Mesothelial cell of epicardium (in vitro differentiated cells): ENCODE results near the gene TBXAS1. TPM values are rescaled to one million over a fixed set of nuclear protein-coding genes. Genes with fewer than 3 reads are reported as not detected.

ENCODE experiments used
- DNase-seq, 2 experiments: peaks; one replicate each; pipeline ENCODE4 v3.0.0; 2021; ENCODE audit warnings: low spot score in 2 of 2; ENCODE audit not compliant: unreplicated experiment in 2 of 2
- H3K27ac Mint-ChIP-seq: 2 replicates; pipeline ENCODE4 v1.8.0; 2021; ENCODE audit warnings: mixed read lengths
- H3K27me3 Mint-ChIP-seq: 2 replicates; pipeline ENCODE4 v1.8.0; 2021; ENCODE audit warnings: low read depth, mixed read lengths
- H3K36me3 Mint-ChIP-seq: 2 replicates; pipeline ENCODE4 v1.8.0; 2021; ENCODE audit warnings: mixed read lengths
- H3K4me1 Mint-ChIP-seq: 2 replicates; pipeline ENCODE4 v1.8.0; 2021; ENCODE audit warnings: mixed read lengths
- H3K4me3 Mint-ChIP-seq: 2 replicates; pipeline ENCODE4 v1.8.0; 2021; ENCODE audit warnings: mild to moderate bottlenecking, moderate library complexity, mixed read lengths
- H3K9me3 Mint-ChIP-seq: 2 replicates; pipeline ENCODE4 v1.8.0; 2021; ENCODE audit warnings: mixed read lengths
- total RNA-seq: library from RNA; stranded (reverse); gene quantifications from 3 replicates; pipeline ENCODE4 v1.2.1, GENCODE V29; 2021
- TF ChIP-seq, protein P1 (sequence below): fragments of 200-600 bp; sonication (generic); IDR thresholded peaks from one replicate; pipeline ENCODE4 v1.5.0; 2021; ENCODE audit warnings: antibody characterized with exemption; ENCODE audit not compliant: unreplicated experiment

Gene TBXAS1
- total RNA-seq, 1 donor from 2014 or later, result 3.1 TPM

DNA sequence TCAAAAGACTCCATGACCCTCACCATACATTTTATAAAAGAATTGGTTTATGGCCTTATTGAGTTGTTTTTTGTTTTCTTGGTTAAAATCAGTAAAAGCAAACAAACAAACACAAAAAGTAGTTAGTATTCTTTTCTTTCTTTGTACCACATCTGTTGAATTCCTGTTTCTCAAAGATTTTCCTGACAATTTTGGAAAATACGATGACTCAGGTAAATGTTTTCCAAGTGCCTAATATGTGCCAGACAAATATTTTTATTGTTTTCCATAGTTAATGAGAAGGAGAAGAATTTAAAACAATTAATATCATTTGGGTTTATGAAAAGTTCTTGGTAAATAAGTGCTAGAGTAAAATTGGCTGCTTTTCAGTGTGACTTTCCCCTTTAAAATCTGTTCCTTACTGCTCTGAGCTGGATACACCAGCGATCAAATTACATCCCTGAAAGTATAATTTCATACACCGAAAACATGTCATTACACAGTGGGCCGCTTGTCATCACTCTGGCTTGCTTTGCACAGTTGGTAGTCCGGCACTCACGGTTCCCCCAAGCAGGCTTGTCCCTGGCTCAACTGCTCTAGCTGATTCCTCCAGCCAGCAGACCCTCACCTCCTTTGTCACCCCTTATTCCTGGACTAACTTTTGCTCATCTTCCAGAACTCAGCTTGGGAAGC is 80.5 kb downstream of the TBXAS1 start:
- no peak overlapping the region for H3K4me3 Mint-ChIP-seq

DNA sequence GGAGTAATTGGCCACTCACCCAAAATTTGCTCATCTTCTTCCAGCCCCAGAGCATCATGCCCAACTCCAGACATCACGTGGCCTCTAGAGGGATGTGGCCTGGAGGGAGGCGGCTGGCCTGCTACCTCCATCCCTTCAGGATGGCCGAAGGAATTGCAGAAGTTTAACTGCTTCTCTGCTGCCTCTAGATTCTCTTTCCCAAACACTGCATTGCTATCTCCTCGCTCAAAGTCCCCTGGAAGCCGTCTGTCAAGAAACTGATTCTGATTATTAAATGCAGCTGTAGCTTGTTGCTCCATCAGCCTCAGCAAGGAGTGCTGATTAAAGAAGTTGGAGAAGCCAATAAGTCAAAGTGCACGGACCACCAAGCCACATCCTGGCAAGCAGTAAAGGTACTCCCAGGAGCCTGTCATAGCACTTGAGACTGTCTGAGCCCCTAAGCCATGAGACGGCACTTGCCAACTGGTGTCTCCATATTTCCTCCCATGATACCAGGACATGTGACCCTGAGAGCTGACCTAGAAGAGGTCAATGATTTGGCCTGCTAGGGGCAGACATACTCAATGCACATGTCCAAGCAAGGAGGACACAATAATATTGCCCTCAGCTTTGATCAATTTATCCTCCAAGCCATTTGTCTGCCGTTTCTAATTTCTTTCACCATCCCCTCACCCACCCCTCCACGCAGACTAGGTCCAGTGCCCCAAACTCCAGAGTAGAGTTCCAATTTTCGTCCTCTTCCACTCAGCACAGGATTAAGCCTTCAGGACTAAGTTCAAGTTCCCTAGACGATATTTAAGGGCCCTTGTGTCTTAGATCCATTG is 84.2 kb downstream of the TBXAS1 start:
- DNase-seq, result no peak
- Mint-ChIP-seq H3K36me3 (no peaks in the 10 kb centered on the region), H3K27me3 (peaks cover 8% of the 10 kb centered on the region), H3K4me1 (peaks cover 16% of the 10 kb centered on the region), H3K27ac (peak overlapping the region; percentile 45), H3K9me3 (no peaks in the 10 kb centered on the region), H3K4me3 (no peak overlapping the region)
- TF ChIP-seq, protein P1, sequence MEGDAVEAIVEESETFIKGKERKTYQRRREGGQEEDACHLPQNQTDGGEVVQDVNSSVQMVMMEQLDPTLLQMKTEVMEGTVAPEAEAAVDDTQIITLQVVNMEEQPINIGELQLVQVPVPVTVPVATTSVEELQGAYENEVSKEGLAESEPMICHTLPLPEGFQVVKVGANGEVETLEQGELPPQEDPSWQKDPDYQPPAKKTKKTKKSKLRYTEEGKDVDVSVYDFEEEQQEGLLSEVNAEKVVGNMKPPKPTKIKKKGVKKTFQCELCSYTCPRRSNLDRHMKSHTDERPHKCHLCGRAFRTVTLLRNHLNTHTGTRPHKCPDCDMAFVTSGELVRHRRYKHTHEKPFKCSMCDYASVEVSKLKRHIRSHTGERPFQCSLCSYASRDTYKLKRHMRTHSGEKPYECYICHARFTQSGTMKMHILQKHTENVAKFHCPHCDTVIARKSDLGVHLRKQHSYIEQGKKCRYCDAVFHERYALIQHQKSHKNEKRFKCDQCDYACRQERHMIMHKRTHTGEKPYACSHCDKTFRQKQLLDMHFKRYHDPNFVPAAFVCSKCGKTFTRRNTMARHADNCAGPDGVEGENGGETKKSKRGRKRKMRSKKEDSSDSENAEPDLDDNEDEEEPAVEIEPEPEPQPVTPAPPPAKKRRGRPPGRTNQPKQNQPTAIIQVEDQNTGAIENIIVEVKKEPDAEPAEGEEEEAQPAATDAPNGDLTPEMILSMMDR, result no peak

More for the DNA sequence above, 80.5 kb downstream of the TBXAS1 start:
- peaks cover 1% of the 10 kb centered on the region for H3K4me1 Mint-ChIP-seq
- DNase-seq, result no peak
- no peaks in the 10 kb centered on the region for H3K36me3 Mint-ChIP-seq
- TF ChIP-seq, protein P1, result no peak
- H3K27ac Mint-ChIP-seq, result no peak overlapping the region
- peaks cover 27% of the 10 kb centered on the region for H3K27me3 Mint-ChIP-seq
- peaks cover 15% of the 10 kb centered on the region for H3K9me3 Mint-ChIP-seq

DNA sequence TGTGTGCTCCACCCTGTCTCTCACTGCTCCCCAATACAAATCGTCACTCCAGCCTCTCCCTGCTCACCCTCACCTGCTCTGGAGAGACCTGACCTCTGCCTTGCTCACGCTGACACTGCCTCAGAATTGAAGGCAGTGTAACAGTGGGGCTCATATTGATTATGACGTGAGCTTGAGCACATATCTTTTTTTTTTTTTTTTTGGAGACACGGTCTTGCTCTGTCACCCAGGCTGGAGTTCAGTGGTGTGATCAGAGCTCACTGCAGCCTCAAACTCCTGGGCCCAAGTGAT is 84.7 kb downstream of the TBXAS1 start:
- peak overlapping the region; percentile 45 for H3K27ac Mint-ChIP-seq
- H3K36me3 Mint-ChIP-seq, result no peaks in the 10 kb centered on the region
- no peaks in the 10 kb centered on the region for H3K9me3 Mint-ChIP-seq
- H3K27me3 Mint-ChIP-seq, result peaks cover 8% of the 10 kb centered on the region
- DNase-seq, result no peak
- no peak overlapping the region for H3K4me3 Mint-ChIP-seq
- H3K4me1 Mint-ChIP-seq, result peaks cover 20% of the 10 kb centered on the region
- TF ChIP-seq, protein P1, result no peak

DNA sequence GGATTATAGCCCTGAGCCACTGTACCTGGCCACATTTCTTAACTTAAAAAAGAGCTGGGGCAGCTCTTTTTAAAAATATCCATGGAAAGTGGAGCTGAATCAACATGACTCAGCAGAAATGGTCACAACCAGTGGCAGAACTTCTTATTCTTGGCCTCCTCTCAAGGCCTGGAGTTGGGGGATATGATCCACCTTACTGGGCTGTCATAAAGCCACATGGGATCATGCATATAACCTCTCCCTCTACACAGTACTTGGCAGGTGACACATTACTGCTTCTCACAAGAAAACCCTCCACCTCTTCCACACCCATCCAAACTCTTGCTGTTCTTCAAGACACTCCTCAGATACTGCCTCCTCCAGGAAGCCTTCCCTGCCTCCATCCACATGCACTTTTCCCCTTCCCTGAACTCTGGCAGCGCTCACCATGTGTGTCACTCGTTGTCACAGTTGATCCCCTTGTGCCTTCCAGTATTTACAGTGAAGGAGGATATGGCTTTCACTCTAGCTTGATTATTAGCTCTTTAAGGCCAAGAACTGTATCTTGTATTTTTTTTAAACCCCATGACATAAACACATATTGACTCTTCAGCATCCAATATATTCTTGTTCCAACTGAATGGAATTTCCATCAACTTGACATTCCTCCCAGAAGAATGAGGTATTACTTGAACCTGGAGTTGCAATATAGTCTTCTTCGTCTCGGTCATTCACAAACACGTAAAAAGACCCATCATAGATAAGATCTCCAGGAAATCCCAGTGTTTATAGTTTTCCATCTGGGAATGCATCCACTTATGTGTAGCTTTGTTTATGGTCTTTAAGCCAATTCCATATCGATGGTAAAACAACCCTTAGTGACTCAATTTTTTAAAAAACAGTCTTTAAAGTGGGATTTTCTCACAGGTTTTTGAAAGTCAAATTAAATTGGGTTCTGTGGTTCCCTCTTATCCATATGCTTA is 85.5 kb downstream of the TBXAS1 start:
- no peak overlapping the region for H3K4me3 Mint-ChIP-seq
- H3K4me1 Mint-ChIP-seq, result peaks cover 20% of the 10 kb centered on the region
- peaks cover 5% of the 10 kb centered on the region for H3K27me3 Mint-ChIP-seq
- DNase-seq, result no peak
- H3K27ac Mint-ChIP-seq, result peak overlapping the region; percentile 49
- H3K9me3 Mint-ChIP-seq, result no peaks in the 10 kb centered on the region
- no peaks in the 10 kb centered on the region for H3K36me3 Mint-ChIP-seq
- TF ChIP-seq, protein P1, result no peak

DNA sequence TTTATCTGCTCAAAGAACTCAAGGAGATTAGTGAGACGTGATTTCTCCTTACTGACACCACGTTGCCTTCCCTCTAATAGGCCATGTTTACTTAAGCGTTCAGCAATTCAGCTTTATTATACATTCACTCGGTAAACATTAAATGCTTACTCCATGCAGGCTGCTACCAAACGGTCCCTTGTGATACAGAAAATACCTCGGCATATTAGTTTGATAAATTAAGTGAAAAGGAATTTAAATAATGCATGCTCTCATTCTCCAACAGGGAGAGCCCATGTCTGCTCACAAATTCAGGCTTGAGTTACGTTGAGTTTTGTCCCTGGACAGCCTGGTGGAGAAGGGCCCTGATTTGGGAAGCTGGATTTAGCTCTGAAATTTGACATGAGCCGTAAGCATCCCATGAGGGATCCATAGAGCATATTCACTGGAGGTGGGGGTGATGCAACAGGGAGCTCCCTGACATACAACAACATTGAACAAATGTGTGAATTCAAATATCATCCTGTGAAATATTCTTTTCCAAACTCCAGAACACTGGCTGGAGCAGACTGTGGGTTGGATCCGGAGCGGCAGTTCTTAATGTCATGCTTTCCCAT is 86.3 kb downstream of the TBXAS1 start:
- peaks cover 20% of the 10 kb centered on the region for H3K4me1 Mint-ChIP-seq
- no peak for DNase-seq
- no peak overlapping the region for H3K4me3 Mint-ChIP-seq
- H3K9me3 Mint-ChIP-seq, result no peaks in the 10 kb centered on the region
- H3K36me3 Mint-ChIP-seq, result no peaks in the 10 kb centered on the region
- peak overlapping the region; percentile 41 for H3K27ac Mint-ChIP-seq
- peaks cover 7% of the 10 kb centered on the region for H3K27me3 Mint-ChIP-seq
- TF ChIP-seq, protein P1, result no peak
